H1 (cell line): Measurements from ENCODE around the gene LDAH.
A peak's percentile ranks its signal among the peaks of the same experiment; 100 is the strongest.

ENCODE experiments used
- CHD2 ChIP-seq: IDR thresholded peaks from 2 replicates; pipeline ENCODE4 v1.6.1; 2012; ENCODE audit warnings: low read length, improper control_type of control experiment
- CTCF ChIP-seq, 3 experiments: IDR thresholded peaks; 1 replicate in 2 of 3; 2 replicates in 1 of 3; pipeline versions ENCODE4 v1.5.1 to v1.6.1; 2011; ENCODE audit warnings: low read length in 3 of 3, mild to moderate bottlenecking in 3 of 3, inconsistent platforms in 2 of 3, low read depth in 1 of 3, moderate library complexity in 1 of 3; ENCODE audit not compliant: insufficient read depth in 1 of 3; ENCODE audit errors: control extremely low read depth in 1 of 3
- EZH2 ChIP-seq: fragments of 200-600 bp; sonication (generic); IDR thresholded peaks from 2 replicates; pipeline ENCODE4 v1.7.1; 2012; ENCODE audit warnings: low read depth, mild to moderate bottlenecking, moderate library complexity, low read length, inconsistent platforms; ENCODE audit not compliant: severe bottlenecking
- FOSL1 ChIP-seq: IDR thresholded peaks from 2 replicates; pipeline ENCODE4 v1.6.1; 2011; ENCODE audit warnings: mild to moderate bottlenecking, low read depth, low read length, moderate library complexity; ENCODE audit not compliant: insufficient read depth
- GABPA ChIP-seq: IDR thresholded peaks from 2 replicates; pipeline ENCODE4 v1.6.1; 2011; ENCODE audit warnings: mild to moderate bottlenecking, low read length, moderate library complexity, borderline replicate concordance; ENCODE audit not compliant: insufficient read depth
- HDAC2 ChIP-seq, 2 experiments: fragments of 300-600 bp in 1 of 2; sonication (generic) in 1 of 2; IDR thresholded peaks; 2 replicates each; pipeline ENCODE4 v1.6.1; 2011 to 2012; ENCODE audit warnings: low read depth in 2 of 2, low read length in 2 of 2, mild to moderate bottlenecking in 2 of 2, moderate library complexity in 2 of 2, borderline replicate concordance in 1 of 2, inconsistent platforms in 1 of 2
- KDM5A ChIP-seq: fragments of 200-600 bp; IDR thresholded peaks from 2 replicates; pipeline ENCODE4 v1.7.1; 2012; ENCODE audit warnings: mild to moderate bottlenecking, low read length, inconsistent platforms, mixed read lengths
- MAX ChIP-seq: IDR thresholded peaks from 2 replicates; pipeline ENCODE4 v1.6.1; 2012; ENCODE audit warnings: inconsistent platforms
- POLR2A ChIP-seq, 2 experiments: IDR thresholded peaks; 1 replicate in 1 of 2; 2 replicates in 1 of 2; pipeline ENCODE4 v1.6.1; 2011; ENCODE audit warnings: low read depth in 2 of 2, low read length in 2 of 2, mild to moderate bottlenecking in 2 of 2; ENCODE audit errors: control extremely low read depth in 1 of 2
- SAP30 ChIP-seq: fragments of 300-600 bp; sonication (generic); IDR thresholded peaks from 2 replicates; pipeline ENCODE4 v1.7.1; 2012; ENCODE audit warnings: low read length, moderate library complexity, mild to moderate bottlenecking, inconsistent platforms; ENCODE audit not compliant: insufficient read depth, insufficient replicate concordance
- SRF ChIP-seq: IDR thresholded peaks from 2 replicates; pipeline ENCODE4 v1.6.1; 2011; ENCODE audit warnings: mild to moderate bottlenecking, low read depth, low read length, moderate library complexity
- SUZ12 ChIP-seq: fragments of 200-600 bp; sonication (generic); IDR thresholded peaks from 2 replicates; pipeline ENCODE4 v1.6.1; 2012; ENCODE audit warnings: mild to moderate bottlenecking, inconsistent platforms, low read length, moderate library complexity, mixed read lengths
- TCF12 ChIP-seq: IDR thresholded peaks from 2 replicates; pipeline ENCODE4 v1.6.1; 2011; ENCODE audit warnings: low read depth, mild to moderate bottlenecking, low read length
- YY1 ChIP-seq: IDR thresholded peaks from 2 replicates; pipeline ENCODE4 v1.6.1; 2011; ENCODE audit warnings: low read depth, mild to moderate bottlenecking, low read length

GRCh38 chr2:20666304-20667150 is 156.4 kb downstream of the LDAH start, which contains the start of gene GDF7:
- TF ChIP-seq CTCF (IDR thresholded peaks at IDR 0.05; ENCODE audit: control extremely low read depth in 1 of 3, insufficient read depth in 1 of 3, low read depth in 1 of 3, low read length in 3 of 3) (peak in 1 of 3 experiments; percentile 35; a peak in 2 of 4 replicates), SAP30 (no peak), HDAC2 (IDR thresholded peaks at IDR 0.05; ENCODE audit: borderline replicate concordance in 1 of 2, low read depth in 2 of 2, low read length in 2 of 2) (no peak), KDM5A (no peak), CHD2 (no peak), MAX (no peak), YY1 (no peak), GABPA (no peak), FOSL1 (no peak), SUZ12 (peak; percentile 64), POLR2A (IDR thresholded peaks at IDR 0.05; ENCODE audit: control extremely low read depth in 1 of 2, low read depth in 2 of 2, low read length in 2 of 2) (no peak), SRF (no peak), TCF12 (no peak), EZH2 (peak; percentile 91)
